CD4-positive, alpha-beta memory T cell (primary cell): ENCODE measurements around the gene FRG2B. TPM values are rescaled to one million over a fixed set of nuclear protein-coding genes. Genes with fewer than 3 reads are reported as not detected.
"Not testable (repeated sequence)": the region's sequence is repeated elsewhere in the genome, so short reads cannot be mapped to it uniquely, and the experiment has no call there.

Source experiments
- CTCF ChIA-PET: fragments of 350-600 bp; sonication (Branson Sonifier 250); formaldehyde crosslinking; loops from one replicate; lab custom pipeline; 2021; ENCODE audit warnings: inconsistent platforms; ENCODE audit not compliant: partially characterized antibody; lab: Charles Lee
- POLR2A ChIA-PET: fragments of 350-600 bp; sonication (Branson Sonifier 250); formaldehyde crosslinking; loops from one replicate; lab custom pipeline; 2021; ENCODE audit not compliant: partially characterized antibody; lab: Charles Lee
- DNase-seq, 5 donors: peaks; one replicate each; pipeline versions ENCODE4 v3.0.0 to v3.0.0-alpha.2; 2020 to 2022; ENCODE audit warnings: mixed read lengths in 1 of 5
- H3K27ac ChIP-seq: one replicate; pipeline ENCODE4 v1.7.0; 2013; ENCODE audit warnings: low read depth, low read length
- H3K27me3 ChIP-seq: 2 replicates; pipeline ENCODE4 v1.7.0; 2013; ENCODE audit warnings: mild to moderate bottlenecking, low read length, moderate library complexity; ENCODE audit not compliant: insufficient read depth
- H3K36me3 ChIP-seq: 2 replicates; pipeline ENCODE4 v1.7.0; 2013; ENCODE audit warnings: mild to moderate bottlenecking, low read length, moderate library complexity; ENCODE audit not compliant: insufficient read depth
- H3K4me1 ChIP-seq: 2 replicates; pipeline ENCODE4 v1.7.0; 2013; ENCODE audit warnings: mild to moderate bottlenecking, low read length, moderate library complexity; ENCODE audit not compliant: insufficient read depth
- H3K4me3 ChIP-seq, 2 donors: one replicate each; pipeline ENCODE4 v1.7.0; 2013; ENCODE audit warnings: low read length in 2 of 2, mild to moderate bottlenecking in 1 of 2
- H3K9me3 ChIP-seq, 2 donors: one replicate each; pipeline ENCODE4 v1.7.0; 2013; ENCODE audit warnings: low read length in 2 of 2, control low read depth in 1 of 2; ENCODE audit not compliant: control insufficient read depth in 1 of 2
- H3K27ac Mint-ChIP-seq, 7 donors: one replicate each; pipeline ENCODE4 v1.8.0; 2020 to 2021; ENCODE audit warnings: mixed read lengths in 7 of 7, mild to moderate bottlenecking in 6 of 7, inconsistent platforms in 3 of 7, moderate library complexity in 3 of 7
- H3K27me3 Mint-ChIP-seq, 2 donors: one replicate each; pipeline ENCODE4 v1.8.0; 2020 to 2021; ENCODE audit warnings: mixed read lengths in 2 of 2
- H3K36me3 Mint-ChIP-seq, 2 donors: one replicate each; pipeline ENCODE4 v1.8.0; 2020 to 2021; ENCODE audit warnings: mixed read lengths in 2 of 2, inconsistent platforms in 1 of 2, mild to moderate bottlenecking in 1 of 2
- H3K4me1 Mint-ChIP-seq, 4 donors: one replicate each; pipeline ENCODE4 v1.8.0; 2020 to 2021; ENCODE audit warnings: mixed read lengths in 4 of 4, mild to moderate bottlenecking in 1 of 4
- H3K4me3 Mint-ChIP-seq, 8 donors: one replicate each; pipeline ENCODE4 v1.8.0; 2020 to 2021; ENCODE audit warnings: mixed read lengths in 8 of 8, mild to moderate bottlenecking in 7 of 8, moderate library complexity in 6 of 8, inconsistent platforms in 3 of 8
- H3K9me3 Mint-ChIP-seq, 8 donors: one replicate each; pipeline ENCODE4 v1.8.0; 2020 to 2021; ENCODE audit warnings: mixed read lengths in 8 of 8, mild to moderate bottlenecking in 5 of 8, inconsistent platforms in 3 of 8, moderate library complexity in 1 of 8
- intact Hi-C: fragments of 100-400 bp; cut with micrococcal nuclease; formaldehyde crosslinking; loops from one replicate; pipeline ENCODE4 v1.15.1; 2023
- polyA plus RNA-seq, 2 donors: library from polyadenylated mRNA; unstranded; fragments of 300-500 nt; fragmentation: Illumina TruSeq; gene quantifications; one replicate each; pipeline ENCODE4 v1.2.3, GENCODE V29; 2021
- total RNA-seq, 2 experiments: library from RNA; stranded (reverse); gene quantifications; one replicate each; pipeline ENCODE4 v1.2.3, GENCODE V29; 2021

The FRG2B gene
- total and polyA plus RNA-seq, 4 experiments from 2014 or later, result not detected

GRCh38 chr10:133599869-133600268 is 26.7 kb downstream of the FRG2B start:
- peaks cover 48 to 58% of the 10 kb centered on the region in 2 donors for H3K27me3 Mint-ChIP-seq
- H3K9me3 ChIP-seq, H3K36me3 ChIP-seq, H3K27ac Mint-ChIP-seq, H3K4me1 Mint-ChIP-seq, CTCF ChIA-PET, DNase-seq, H3K27ac ChIP-seq, POLR2A ChIA-PET, H3K4me3 ChIP-seq, intact Hi-C loops, H3K4me3 Mint-ChIP-seq, H3K27me3 ChIP-seq, H3K9me3 Mint-ChIP-seq, H3K36me3 Mint-ChIP-seq, H3K4me1 ChIP-seq: not testable (repeated sequence)

DNA sequence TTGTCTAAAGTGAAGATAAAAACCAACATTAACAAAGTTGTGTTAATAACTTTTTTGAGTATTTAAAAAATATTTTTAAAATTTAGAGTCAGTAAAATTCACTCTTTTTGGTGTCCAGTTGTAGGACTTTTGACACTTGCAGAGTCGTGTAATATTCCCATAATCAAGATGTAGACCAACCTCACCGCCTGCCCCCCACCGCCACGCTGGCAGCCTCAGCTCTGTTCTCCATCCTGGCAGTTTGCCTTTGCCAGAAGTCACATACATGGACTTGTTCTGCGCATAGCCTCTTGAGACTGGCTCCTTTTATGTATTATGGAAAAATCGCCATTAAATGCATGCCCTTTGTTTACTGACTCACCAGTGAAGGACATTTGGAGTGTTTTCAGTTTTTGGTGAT is 33.9 kb downstream of the FRG2B start:
- intact Hi-C loops, result no loop called here
- CTCF ChIA-PET, result interaction anchor here (1.5 kb wide), 1 partner anchor 17 kb away, joined by 4 read pairs; no protein-coding TSS in a partner anchor

GRCh38 chr10:133590970-133591359 is 35.6 kb downstream of the FRG2B start:
- CTCF ChIA-PET, result no interaction called here

More for the DNA sequence above, 33.9 kb downstream of the FRG2B start:
- Mint-ChIP-seq H3K9me3 (no peaks in the 10 kb centered on the region), H3K27ac (no peak overlapping the region), H3K27me3 (peaks cover 19 to 27% of the 10 kb centered on the region in 2 donors), H3K36me3 (no peaks in the 10 kb centered on the region), H3K4me3 (no peak overlapping the region), H3K4me1 (no peaks in the 10 kb centered on the region)
- H3K4me3 ChIP-seq, result no peak overlapping the region
- H3K27me3 ChIP-seq, result peaks cover 3% of the 10 kb centered on the region
- no peaks in the 10 kb centered on the region for H3K4me1 ChIP-seq
- no peak overlapping the region for H3K27ac ChIP-seq
- no peaks in the 10 kb centered on the region for H3K36me3 ChIP-seq
- H3K9me3 ChIP-seq, result no peaks in the 10 kb centered on the region
- DNase-seq, result no peak
- POLR2A ChIA-PET, result no interaction called here

GRCh38 chr10:133590226-133590969 is 36.2 kb downstream of the FRG2B start:
- H3K36me3 ChIP-seq, result no peaks in the 10 kb centered on the region
- Mint-ChIP-seq H3K9me3 (peaks cover 0 to 5% (median 0%) of the 10 kb centered on the region in 8 donors), H3K27me3 (peaks cover 15 to 22% of the 10 kb centered on the region in 2 donors), H3K4me1 (no peaks in the 10 kb centered on the region), H3K4me3 (no peak overlapping the region), H3K27ac (no peak overlapping the region), H3K36me3 (no peaks in the 10 kb centered on the region)
- H3K27ac ChIP-seq, result no peak overlapping the region
- H3K9me3 ChIP-seq, result no peaks in the 10 kb centered on the region
- DNase-seq, result no peak
- CTCF ChIA-PET, result no interaction called here
- POLR2A ChIA-PET, result no interaction called here
- H3K4me3 ChIP-seq, result no peak overlapping the region
- no peaks in the 10 kb centered on the region for H3K27me3 ChIP-seq
- intact Hi-C loops, result no loop called here
- H3K4me1 ChIP-seq, result no peaks in the 10 kb centered on the region

More at GRCh38 chr10:133590970-133591359, 35.6 kb downstream of the FRG2B start:
- Histone ChIP-seq H3K4me1 (no peaks in the 10 kb centered on the region), H3K27me3 (no peaks in the 10 kb centered on the region), H3K36me3 (no peaks in the 10 kb centered on the region), H3K27ac (no peak overlapping the region), H3K4me3 (no peak overlapping the region), H3K9me3 (no peaks in the 10 kb centered on the region)
- Mint-ChIP-seq H3K27me3 (peaks cover 15 to 24% of the 10 kb centered on the region in 2 donors), H3K9me3 (peaks cover 0 to 3% (median 0%) of the 10 kb centered on the region in 8 donors), H3K4me1 (no peaks in the 10 kb centered on the region), H3K27ac (no peak overlapping the region), H3K4me3 (no peak overlapping the region), H3K36me3 (no peaks in the 10 kb centered on the region)
- intact Hi-C loops, result no loop called here
- no peak for DNase-seq
- POLR2A ChIA-PET, result no interaction called here

DNA sequence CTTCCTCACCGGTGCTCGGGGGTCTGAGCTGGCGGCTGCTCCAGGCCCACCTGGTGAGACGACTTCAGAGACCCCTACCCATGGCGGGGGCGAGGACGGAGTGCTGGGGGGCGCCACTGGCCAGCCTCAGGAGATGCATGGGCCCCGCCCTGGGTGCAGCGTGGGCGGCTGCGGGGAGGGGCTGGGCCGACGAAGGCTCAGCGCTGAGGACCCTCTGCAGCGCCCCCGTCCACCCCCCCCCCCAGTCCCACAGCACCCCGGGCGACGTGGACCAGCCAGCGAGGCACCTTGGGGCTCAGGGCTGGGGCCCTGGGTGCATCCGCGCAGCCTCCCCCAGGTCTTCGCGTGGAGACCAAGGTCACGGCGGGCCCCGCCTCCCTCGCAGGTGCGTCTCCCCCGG is 49.6 kb downstream of the FRG2B start:
- peaks cover 6 to 11% of the 10 kb centered on the region in 2 donors for H3K27me3 Mint-ChIP-seq
- CTCF ChIA-PET, DNase-seq, H3K27ac Mint-ChIP-seq, H3K4me1 Mint-ChIP-seq, H3K4me3 ChIP-seq, H3K4me1 ChIP-seq, POLR2A ChIA-PET, H3K36me3 ChIP-seq, H3K27me3 ChIP-seq, H3K36me3 Mint-ChIP-seq, intact Hi-C loops, H3K4me3 Mint-ChIP-seq, H3K27ac ChIP-seq, H3K9me3 ChIP-seq: not testable (repeated sequence)
- peaks cover 1 to 23% (median 15%) of the 10 kb centered on the region in 8 donors for H3K9me3 Mint-ChIP-seq

Other genes starting within 250 kb of the FRG2B start
- gene PAOX, start 247.5 kb downstream of the FRG2B start, total RNA-seq, result 1 to 10 TPM; 9.1 to 9.5 TPM
- gene PAOX, start 247.5 kb downstream of the FRG2B start, polyA plus RNA-seq, result 10 to 100 TPM in 1 of 2 donors, 1 to 10 TPM in 1; 7.6 to 10.3 TPM
- 10 to 100 TPM; 64.8 to 65.4 TPM for gene MTG1, start 232.6 kb downstream of the FRG2B start, total RNA-seq
- gene MTG1, start 232.6 kb downstream of the FRG2B start, polyA plus RNA-seq, result 10 to 100 TPM; 32.6 to 37.0 TPM
- gene SPRN, start 202.2 kb downstream of the FRG2B start, total RNA-seq, result not detected
- gene SPRN, start 202.2 kb downstream of the FRG2B start, polyA plus RNA-seq, result under 1 TPM; 0.14 to 0.26 TPM
- gene SCART1, start 172.8 kb downstream of the FRG2B start, total RNA-seq, result 10 to 100 TPM; 10.5 to 11.2 TPM
- gene SCART1, start 172.8 kb downstream of the FRG2B start, polyA plus RNA-seq, result 1 to 10 TPM in 1 of 2 donors, under 1 TPM in 1; 0.49 to 1.2 TPM
- 1 to 10 TPM; 1.2 to 2.8 TPM for gene CYP2E1, start 99.4 kb downstream of the FRG2B start, total RNA-seq
- under 1 TPM; 0.30 to 0.94 TPM for gene CYP2E1, start 99.4 kb downstream of the FRG2B start, polyA plus RNA-seq
- under 1 TPM; 0.14 to 0.23 TPM for gene SYCE1, start 61.2 kb downstream of the FRG2B start, total RNA-seq
- gene SYCE1, start 61.2 kb downstream of the FRG2B start, polyA plus RNA-seq, result under 1 TPM; 0.76 to 0.91 TPM